GM19455 (cell line): ENCODE data around the gene EMILIN1.
"Not testable (repeated sequence)": the region's sequence is repeated elsewhere in the genome, so short reads cannot be mapped to it uniquely, and the experiment has no call there.

ENCODE experiments used
- ATAC-seq: cut with Tn5 transposase; IDR thresholded peaks from one replicate; pipeline ENCODE4 v1.9.1; 2021; ENCODE audit not compliant: unreplicated experiment

EMILIN1 gene

GRCh38 chr2:27092696-27093429 lies 14.4 kb downstream of the EMILIN1 start:
- ATAC-seq, result no peak

GRCh38 chr2:27093430-27094352 lies 15.3 kb downstream of the EMILIN1 start:
- no peak for ATAC-seq

GRCh38 chr2:27094353-27094984 lies 16.1 kb downstream of the EMILIN1 start:
- no peak for ATAC-seq

- no peak for ATAC-seq
Measured at GRCh38 chr2:27095427-27095744, 17.0 kb downstream of the EMILIN1 start.

- no peak for ATAC-seq
Measured at GRCh38 chr2:27095745-27096651, 17.6 kb downstream of the EMILIN1 start.

GRCh38 chr2:27096748-27097297 lies 18.4 kb downstream of the EMILIN1 start:
- no peak for ATAC-seq

GRCh38 chr2:27097341-27097740 lies 18.9 kb downstream of the EMILIN1 start:
- no peak for ATAC-seq

GRCh38 chr2:27099334-27099955 lies 21.0 kb downstream of the EMILIN1 start:
- ATAC-seq, result no peak

GRCh38 chr2:27100036-27100435 lies 21.6 kb downstream of the EMILIN1 start:
- no peak for ATAC-seq

GRCh38 chr2:27102329-27102728 lies 23.9 kb downstream of the EMILIN1 start:
- no peak for ATAC-seq

GRCh38 chr2:27105981-27106380 lies 27.6 kb downstream of the EMILIN1 start:
- no peak for ATAC-seq

- no peak for ATAC-seq
Measured at GRCh38 chr2:27108221-27108620, 29.8 kb downstream of the EMILIN1 start.

GRCh38 chr2:27109083-27109482 lies 30.7 kb downstream of the EMILIN1 start:
- ATAC-seq, result no peak

- not testable (repeated sequence) for ATAC-seq
Measured at GRCh38 chr2:27110603-27111352, 32.4 kb downstream of the EMILIN1 start.

GRCh38 chr2:27111392-27112078 lies 33.1 kb downstream of the EMILIN1 start:
- ATAC-seq, result not testable (repeated sequence)

- ATAC-seq, result no peak
Measured at GRCh38 chr2:27115519-27115918, 37.1 kb downstream of the EMILIN1 start.

GRCh38 chr2:27117995-27118524 lies 39.6 kb downstream of the EMILIN1 start:
- no peak for ATAC-seq

- no peak for ATAC-seq
Measured at GRCh38 chr2:27118525-27119329, 40.3 kb downstream of the EMILIN1 start, which contains the start of gene CGREF1. TSS of gene CGREF1 (minus strand) at chr2:27119128. CDS start at chr2:27104366, 14,762 bp downstream.
